Renal cortex interstitium (tissue), 11 donors: ENCODE results near the gene PIEZO2. TPM values are rescaled to one million over a fixed set of nuclear protein-coding genes. Genes with fewer than 3 reads are reported as not detected.
"Not testable (repeated sequence)": the region's sequence is repeated elsewhere in the genome, so short reads cannot be mapped to it uniquely, and the experiment has no call there.

ENCODE experiments used
- DNase-seq, 11 donors: peaks; one replicate each; pipeline ENCODE4 v3.0.0-alpha.2; 2013; ENCODE audit warnings: low read depth in 9 of 11, low spot score in 4 of 11; ENCODE audit errors: extremely low read depth in 1 of 11
- polyA plus RNA-seq, 3 donors: library from polyadenylated mRNA; unstranded; fragments of 120-200 nt; gene quantifications; one replicate each; pipeline ENCODE4 v1.2.1, GENCODE V29; 2013; ENCODE audit not compliant: insufficient read length in 3 of 3

The PIEZO2 gene
- polyA plus RNA-seq, 3 donors = 13.6 to 21.5 (median 17.9) TPM

DNA sequence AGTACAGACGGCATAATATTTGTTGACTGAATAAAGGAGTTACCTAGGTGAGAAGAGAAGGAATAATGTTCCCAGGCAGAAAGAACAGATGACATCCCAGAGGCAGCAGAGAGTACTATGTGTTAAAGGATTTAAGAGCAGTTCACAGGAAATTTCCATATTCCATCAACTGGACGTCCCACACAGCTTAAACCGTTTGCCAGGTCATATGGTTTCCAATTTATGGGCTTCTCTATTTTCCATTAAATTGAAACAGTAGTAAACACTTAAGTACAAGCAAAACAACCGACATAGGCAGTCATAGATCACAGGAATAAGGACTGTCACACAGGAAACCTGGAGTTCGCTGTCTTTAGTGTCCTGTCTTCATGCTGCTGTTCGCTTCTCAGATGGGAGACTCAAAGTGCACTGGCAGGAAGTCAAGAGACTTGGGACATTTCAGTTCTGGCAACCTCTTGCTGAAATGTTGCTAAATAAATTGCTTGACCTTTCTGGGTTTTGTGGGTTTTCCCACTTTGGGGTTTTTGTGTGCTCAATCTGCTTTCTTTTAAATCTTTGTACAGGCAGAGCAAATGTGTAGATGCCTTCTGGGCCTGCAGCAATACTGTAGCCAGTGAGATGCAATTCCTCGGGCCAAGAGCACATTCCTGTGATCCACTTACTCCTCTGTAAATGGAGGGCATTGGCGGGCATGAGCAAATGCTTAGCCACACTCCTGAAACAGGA is 5.8 kb upstream of the PIEZO2 start:
- no peak for DNase-seq

GRCh38 chr18:11154368-11154989 is 5.1 kb upstream of the PIEZO2 start:
- DNase-seq = peak in 1 of 11 donors; percentile 54

DNA sequence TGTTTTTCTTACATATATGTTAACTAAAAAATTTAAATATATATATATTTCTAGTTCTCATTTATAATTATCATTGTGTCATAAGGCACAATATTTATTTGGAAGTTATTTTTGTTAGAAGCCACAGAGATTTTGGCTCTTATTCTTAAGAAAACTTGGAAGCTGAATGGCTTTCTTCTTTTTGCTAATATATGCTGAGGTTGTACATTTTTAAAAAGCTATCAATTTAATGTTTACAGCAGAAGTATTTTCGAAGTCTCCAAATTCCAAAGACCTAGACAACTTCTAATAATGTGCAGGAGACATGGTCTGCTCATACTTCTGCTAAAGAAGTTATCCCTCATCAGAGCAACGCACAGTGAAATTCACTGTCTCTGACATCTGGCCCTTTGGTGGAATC is 3.7 kb upstream of the PIEZO2 start:
- DNase-seq = no peak

GRCh38 chr18:11150271-11150615 is 874 bp upstream of the PIEZO2 start:
- DNase-seq = no peak

GRCh38 chr18:11148680-11149440 is 509 bp downstream of the PIEZO2 start:
- no peak for DNase-seq

DNA sequence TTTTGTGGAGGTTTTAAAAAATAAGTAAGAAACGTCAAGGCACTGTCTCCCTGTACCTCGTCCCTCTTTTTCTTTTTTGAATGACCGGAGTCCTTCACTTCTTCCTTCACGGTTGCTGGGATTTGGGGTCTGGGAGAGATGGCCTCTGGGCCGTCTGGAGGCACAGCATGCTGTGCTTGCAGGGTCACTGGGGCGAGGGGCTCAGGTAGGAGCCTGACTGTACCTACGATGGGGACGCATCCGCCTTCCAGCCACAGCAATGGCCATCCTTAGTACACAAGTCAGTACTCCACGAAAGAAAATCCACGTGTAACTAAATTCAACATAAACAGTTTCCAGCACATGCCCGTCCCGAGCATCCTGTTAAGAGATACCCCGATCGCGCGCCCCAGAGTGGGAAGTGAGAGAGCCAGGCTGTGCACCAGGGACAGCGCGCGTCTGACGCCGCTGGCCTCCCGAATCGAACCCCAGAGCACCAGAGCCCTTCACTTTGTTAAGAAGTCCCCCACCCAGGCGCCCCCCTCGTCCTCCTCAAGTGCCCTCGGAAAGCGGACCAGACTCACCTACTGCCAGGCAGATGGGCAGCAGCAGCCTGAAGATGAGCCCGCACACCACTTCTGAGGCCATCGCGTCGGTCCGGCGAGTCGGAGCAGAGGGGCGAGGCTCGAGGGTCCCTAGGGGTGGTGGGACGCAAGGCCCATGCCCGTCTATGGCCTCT is 1.2 kb downstream of the PIEZO2 start:
- no peak for DNase-seq

- no peak for DNase-seq
These were observed 1.9 kb downstream of the PIEZO2 start for GRCh38 chr18:11147371-11147951.

DNA sequence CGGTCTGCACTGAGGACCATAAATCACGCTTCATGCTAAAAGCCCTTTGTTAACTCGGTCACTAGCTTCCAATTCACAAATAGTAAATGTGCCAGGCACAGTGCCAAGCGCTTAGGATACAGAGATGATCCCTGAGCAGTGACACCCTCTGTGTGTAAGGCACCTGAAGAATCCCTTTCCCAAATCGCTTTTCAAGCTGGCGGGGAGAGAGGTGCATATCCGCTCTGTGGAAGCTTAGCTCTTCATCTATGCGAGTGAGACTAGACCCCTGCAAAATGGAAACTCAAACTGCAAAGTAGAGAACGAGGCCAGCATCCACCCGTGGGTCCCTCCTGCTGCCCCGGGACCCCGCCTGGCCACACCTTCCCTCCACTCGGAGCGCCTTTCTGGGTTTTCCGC is 2.4 kb downstream of the PIEZO2 start:
- DNase-seq = no peak

GRCh38 chr18:11146238-11146946 is 3.0 kb downstream of the PIEZO2 start:
- no peak for DNase-seq

GRCh38 chr18:11145413-11146191 is 3.8 kb downstream of the PIEZO2 start:
- DNase-seq = no peak

- no peak for DNase-seq
These were observed 12.0 kb downstream of the PIEZO2 start for GRCh38 chr18:11137400-11137799.

- no peak for DNase-seq
These were observed 13.1 kb downstream of the PIEZO2 start for GRCh38 chr18:11136241-11136640.

DNA sequence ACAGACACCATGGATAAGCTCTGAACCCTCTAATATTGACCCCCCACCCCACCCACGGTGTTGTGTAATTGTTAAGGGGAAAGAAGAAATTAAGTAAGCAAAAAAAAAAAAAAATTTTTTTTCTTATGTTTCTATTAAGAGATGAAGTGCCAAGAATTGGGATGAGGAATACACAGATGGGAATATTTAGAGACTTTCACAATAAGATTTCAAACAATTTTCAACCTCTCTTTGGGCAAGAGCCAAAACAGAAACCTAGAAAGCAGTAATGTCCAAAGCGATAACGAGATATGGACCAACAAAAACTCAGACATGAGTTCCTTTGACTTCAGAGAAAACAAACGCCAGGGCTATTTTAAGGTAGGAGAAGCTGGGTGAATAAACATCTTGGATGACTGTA is 14.4 kb downstream of the PIEZO2 start:
- DNase-seq = no peak

GRCh38 chr18:11129059-11129458 is 20.3 kb downstream of the PIEZO2 start:
- DNase-seq = not testable (repeated sequence)

GRCh38 chr18:11125492-11126315 is 23.7 kb downstream of the PIEZO2 start:
- no peak for DNase-seq

- no peak for DNase-seq
These were observed 25.3 kb downstream of the PIEZO2 start for GRCh38 chr18:11124054-11124453.

- DNase-seq = no peak
These were observed 27.9 kb downstream of the PIEZO2 start for GRCh38 chr18:11121443-11121849.
